Inferior parietal cortex (tissue), 1 donor: ENCODE measurements around the gene CSTB.

ENCODE experiments used
- DNase-seq: peaks from one replicate; pipeline ENCODE4 v3.0.0-alpha.2; 2016; ENCODE audit errors: extremely low spot score

Gene CSTB

DNA sequence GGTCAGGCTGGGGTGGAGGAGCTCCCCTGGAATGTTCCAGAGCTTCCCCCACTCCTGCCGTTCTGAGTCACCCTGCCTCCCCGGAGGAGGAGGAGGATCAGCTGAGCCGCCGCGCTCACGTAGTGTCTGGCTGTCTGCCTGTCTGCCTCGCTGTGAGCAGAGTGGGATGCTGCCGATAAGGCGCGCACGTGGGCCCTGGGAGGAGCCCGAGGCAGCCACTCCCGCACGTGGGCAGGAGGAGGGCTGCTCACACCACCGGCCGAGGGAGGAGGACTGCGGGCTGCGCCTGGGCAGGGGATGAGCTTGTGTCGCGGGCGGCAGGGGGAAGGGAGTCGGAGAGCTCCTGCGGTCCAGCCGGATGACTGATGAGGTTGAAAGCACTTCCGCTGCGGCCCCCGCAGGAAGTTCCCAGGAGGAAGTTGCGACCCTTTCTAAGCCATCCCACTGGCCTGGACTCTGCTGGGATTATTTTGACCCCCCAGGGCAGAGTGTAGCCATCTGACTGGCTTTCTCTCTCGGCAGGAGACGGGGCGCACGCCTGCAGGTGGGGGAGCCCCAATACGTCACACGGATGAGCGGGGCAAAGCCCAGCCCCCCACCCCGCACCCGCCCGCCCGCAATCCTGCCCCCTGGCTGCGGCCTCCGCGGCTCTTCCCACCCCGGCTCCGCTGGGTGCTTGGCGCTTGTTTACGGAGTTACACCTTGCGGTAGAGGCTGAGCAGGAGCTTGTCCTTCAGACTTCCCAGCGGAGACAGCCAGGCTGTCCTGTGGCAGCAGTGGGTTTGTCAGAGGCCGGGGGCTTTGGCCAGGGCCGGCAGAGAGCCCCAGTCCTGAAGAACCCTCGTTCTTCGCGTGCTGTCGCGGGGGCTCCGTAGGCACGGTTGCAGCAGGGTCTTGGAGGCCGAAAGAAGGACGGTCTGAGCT, 47.4 kb downstream of the CSTB start:
- peak; percentile 92 for DNase-seq

DNA sequence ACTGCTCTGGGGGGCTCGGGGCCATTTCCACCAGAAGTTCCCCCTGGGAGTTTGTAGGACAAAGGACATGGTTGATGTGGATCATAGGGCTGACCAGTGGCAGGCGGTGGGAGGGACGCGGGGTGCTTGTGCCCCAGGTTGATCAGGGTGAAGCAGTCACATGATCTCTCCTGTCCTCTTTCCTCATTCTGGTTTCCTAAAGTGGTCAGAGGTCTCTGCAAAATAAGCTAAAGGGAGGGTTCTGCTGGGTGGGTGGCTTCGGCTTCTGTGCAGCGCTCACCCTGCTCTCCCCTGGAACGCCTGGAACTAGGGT, 48.0 kb downstream of the CSTB start:
- DNase-seq = no peak

DNA sequence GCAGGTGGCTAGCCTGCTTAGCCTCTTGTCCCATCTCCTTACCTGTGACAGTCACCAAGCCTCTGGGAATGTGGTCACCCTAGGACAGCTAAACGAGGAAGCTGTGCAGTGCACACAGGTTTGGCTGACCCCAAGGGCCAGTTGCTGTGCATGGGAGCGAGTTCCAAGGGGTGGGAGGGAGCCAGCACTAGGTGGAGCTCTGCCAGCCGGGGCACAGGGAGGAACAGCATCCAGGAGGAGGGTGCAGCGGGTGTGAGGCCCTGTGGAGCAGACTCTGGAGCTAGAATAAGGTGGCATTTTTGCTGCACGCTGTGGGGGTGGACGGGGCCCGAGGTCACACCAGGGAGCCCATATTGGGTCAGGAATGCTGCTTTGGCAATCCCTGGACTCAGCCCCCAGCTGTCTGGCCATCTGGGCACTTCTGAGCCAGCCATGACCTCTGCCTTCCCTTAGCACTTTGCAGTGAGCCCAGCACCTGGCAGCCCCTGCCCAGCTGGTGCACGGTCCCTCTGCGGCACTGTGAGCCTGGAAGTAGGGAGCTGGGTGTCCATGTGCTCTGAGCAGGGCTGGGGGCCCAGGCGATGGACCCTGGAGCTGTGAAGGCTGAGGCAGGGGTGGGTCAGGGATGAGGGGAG, 48.5 kb downstream of the CSTB start:
- DNase-seq = no peak

DNA sequence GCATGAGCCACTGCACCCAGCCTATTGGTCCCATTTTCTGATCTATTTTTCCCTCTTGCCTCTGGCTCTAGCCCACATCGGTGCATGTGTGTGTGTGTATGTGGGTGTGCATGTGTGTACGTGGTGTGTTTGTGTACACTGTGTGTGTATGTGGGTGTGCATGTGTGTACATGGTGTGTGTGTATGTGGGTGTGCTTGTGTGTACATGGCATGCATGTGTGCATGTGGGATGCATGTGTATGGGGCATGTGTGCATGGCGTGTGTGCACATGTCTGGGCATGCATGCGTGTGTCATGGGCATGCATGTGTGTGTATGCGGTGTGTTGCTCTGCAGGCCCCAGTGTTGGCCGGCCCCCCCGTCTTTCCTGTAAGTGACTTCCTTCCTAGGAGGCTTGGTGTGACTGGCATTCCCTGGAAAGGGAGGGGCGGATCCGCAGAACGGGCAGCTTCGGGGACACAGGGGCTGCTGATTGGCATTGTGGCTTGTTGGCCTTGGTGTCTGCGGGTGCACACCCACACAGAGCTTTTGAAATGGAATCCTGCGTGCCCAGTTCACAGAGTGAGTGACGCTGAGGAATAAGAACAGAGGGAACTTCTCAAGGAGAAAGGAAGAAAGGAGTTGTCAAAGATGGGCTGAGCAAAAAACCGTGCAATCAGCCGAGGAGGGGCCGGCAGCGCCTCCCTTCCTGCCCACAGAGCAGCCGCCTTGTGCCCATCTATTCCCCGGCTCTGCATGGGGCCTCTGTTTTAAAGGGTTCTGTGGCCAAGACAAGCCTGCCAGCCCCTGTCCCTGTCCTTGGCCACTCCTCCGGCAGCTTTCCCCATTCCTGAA, 49.2 kb downstream of the CSTB start:
- no peak for DNase-seq
